Fibroblast of skin of back (primary cell): ENCODE measurements around the gene SLC25A47.
"Not testable (repeated sequence)": the region's sequence is repeated elsewhere in the genome, so short reads cannot be mapped to it uniquely, and the experiment has no call there.

Experiments
- DNase-seq: peaks from one replicate; pipeline ENCODE4 v3.0.0-alpha.2; 2013

The SLC25A47 gene

GRCh38 chr14:100289916-100290606, 33.1 kb upstream of the SLC25A47 start:
- no peak for DNase-seq

DNA sequence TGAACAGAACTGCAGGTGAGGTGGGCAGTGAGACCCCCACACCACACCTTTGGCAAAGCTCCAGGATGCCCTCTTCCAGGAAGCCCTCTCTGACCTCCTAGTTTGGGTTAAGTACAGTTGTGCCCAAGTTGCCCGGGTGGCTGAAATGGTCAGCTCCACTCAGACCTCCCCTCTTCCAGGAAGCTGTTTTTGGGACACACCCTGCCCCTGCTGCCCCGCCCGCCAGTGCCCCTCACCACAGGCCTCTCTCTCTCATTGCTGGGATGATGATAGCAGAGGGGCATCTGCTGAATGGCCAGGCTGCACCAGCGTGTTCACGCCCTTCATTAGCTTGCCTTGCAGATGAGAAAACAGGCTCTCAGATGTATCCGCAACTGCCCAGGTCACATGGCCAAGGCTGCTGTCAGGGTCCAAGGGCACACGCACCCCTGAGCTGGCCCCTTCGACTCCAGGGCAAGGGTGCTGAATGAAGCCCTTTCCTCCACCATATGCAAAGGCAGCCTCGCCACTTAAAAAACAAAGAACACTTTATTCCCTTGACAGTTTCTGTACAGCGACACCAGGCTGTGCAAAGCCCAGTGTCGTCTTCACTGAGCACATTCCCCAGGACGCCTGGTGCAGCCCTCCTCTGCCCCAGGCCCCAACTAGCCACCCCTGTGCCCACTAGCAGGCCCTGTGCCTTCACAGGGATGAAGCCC, 32.4 kb upstream of the SLC25A47 start:
- DNase-seq = no peak

GRCh38 chr14:100291305-100292075, 31.6 kb upstream of the SLC25A47 start:
- no peak for DNase-seq

DNA sequence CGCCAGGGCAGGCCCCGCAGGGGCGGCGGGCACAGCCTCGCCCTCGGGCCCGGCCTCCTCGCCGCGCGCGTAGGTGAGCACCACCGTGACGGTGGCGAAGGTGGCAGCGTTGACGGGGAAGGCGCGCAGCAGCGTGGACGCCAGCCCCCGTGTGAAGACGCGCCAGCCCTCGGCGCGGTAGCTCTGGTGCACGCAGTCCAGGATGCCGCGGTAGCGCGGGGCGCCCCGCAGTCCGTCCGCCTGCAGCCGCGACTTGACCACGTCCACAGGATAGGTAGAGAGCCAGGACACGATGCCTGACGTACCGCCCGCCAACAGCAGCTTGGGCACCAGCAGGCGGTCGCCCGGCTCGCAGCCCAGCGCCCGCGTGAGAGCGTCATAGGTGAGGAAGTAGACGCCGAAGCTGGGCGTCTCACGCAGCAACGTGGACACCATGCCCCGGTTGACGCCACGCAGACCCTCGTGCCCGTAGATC, 30.8 kb upstream of the SLC25A47 start:
- DNase-seq = no peak

DNA sequence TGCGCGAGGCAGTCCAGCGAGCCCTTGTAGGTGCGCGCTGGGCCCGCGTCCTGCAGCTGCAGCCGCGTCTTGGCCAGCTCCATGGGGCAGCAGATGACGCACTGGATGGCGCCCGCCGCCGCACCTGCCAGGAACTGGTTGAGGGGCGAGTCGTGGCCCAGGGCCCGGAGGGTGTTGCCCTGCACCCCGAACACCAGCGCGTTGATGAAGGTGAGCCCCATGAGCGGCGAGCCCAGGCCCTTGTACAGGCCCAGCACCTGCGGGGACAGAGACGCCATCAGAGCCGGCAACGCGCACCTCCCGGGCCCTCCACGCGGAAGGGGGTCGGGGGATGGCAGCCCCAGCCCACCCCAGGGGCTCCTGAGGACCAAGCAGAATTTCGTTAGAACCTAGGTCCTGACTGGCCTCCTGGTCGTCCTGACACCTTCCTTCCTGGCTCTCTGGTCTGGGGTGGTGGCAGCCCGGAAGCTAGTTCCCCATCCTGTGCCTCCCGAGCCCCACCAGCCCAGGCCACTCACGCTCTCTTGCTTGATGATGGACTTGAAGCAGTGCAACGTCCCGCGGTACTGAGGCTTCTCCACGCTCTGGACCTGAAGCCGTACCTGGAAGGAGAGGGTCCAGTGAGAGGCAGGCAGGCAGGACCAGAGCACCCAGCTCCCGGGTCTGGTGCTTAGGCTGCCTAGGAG, 30.2 kb upstream of the SLC25A47 start:
- DNase-seq = no peak

DNA sequence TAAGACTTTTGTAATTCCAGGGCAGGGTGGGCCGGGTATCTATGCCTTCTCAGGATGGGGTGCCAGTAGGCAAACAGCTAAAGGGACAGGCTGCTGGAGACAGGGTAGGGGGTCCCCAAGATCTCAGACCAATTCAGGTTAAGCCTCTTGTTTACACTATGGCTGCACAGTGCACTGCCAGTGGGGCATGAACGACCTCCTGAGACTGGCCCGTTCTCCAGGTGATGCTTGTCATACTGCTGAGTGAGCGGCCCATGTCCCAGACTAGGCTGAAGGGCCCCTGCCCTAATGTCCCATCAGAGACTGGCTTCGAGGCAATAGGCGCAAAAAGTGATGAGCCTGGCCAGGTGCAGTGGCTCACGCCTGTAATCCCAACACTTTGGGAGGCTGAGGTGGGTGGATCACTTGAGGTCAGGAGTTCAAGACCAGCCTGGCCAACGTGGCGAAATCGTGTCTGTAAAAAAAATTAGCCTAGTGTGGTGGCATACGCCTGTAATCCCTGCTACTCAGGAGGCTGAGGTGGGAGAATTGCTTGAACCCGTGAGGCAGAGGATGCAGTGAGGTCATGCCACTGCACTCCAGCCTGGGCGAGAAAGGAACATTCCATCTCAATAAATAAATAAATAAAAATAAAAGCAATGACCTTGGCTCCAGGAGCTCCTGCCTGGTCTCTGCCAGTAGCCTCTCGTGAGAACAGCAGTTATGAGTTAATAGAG, 29.5 kb upstream of the SLC25A47 start:
- DNase-seq = no peak

GRCh38 chr14:100294213-100294962, 28.8 kb upstream of the SLC25A47 start:
- DNase-seq = no peak

GRCh38 chr14:100294963-100295330, 28.2 kb upstream of the SLC25A47 start:
- no peak for DNase-seq

GRCh38 chr14:100295376-100296105, 27.6 kb upstream of the SLC25A47 start:
- no peak for DNase-seq

- DNase-seq = no peak
These were observed 27.0 kb upstream of the SLC25A47 start for GRCh38 chr14:100296106-100296651.

GRCh38 chr14:100296729-100297128, 26.4 kb upstream of the SLC25A47 start:
- DNase-seq = not testable (repeated sequence)

DNA sequence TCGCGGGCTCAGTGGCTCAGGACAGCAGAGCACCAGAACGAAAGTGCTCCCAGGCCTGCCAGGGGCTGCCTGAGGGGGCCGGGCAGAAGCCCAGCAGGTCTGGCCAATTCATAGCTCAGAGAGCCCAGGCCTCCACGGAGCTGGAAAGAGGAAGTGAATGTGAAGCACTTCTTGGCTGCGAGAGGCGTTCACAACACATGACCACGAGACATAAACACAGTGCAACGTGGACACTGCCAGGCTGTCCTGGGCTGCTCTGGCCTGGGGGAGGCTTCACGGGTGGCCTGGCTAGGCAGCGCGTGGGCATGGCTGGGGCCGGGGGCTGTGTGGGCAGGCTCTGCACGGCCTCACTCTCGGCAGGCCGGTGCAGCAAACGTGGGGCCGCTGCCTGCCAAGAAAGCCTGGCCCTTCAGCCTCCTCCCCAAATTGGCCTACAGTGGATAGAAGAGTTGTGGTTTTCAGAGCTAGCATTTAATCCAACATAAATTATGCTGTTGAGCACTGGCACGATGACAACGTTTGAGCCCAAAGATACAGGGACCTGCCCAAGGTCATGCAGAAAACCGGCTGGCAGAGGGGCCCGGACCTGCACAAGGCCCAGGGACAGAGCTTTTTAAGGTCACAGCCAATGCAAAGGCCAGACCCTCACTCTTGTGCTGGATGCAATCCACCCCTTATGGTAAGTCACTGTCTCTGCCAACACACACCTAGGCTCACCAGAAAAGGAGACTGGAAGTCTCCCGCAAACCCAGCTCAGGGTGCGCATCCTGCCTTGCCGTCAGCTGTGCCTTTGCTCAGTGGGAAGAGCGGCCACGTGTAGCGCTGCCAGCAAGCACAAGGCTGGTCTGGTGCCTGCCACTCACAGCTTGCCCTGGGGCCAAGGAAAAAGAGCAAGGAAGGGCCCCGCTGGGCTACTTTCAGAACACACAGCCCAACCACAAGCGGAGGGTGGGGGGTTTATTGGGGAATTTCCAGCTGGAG, 25.5 kb upstream of the SLC25A47 start:
- DNase-seq = no peak

- DNase-seq = no peak
These were observed 24.4 kb upstream of the SLC25A47 start for GRCh38 chr14:100298551-100299237.

DNA sequence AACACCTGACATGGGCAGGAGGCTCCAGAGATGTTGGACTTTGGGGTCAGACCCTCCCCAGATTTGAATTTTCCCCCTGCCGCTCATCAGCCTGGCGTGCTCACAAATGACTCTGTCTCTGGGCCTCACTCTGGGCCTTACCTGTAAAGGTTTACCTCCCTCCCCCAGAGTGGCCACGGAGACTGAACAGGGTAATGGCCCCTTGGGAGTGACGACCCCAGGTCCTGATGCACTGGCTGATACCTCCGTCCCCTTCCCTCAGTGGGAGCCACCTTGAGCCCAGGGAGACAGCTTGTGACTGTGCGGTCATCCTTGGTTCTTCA, 23.9 kb upstream of the SLC25A47 start:
- DNase-seq = no peak

- DNase-seq = no peak
These were observed 20.5 kb upstream of the SLC25A47 start for GRCh38 chr14:100302616-100303015.

DNA sequence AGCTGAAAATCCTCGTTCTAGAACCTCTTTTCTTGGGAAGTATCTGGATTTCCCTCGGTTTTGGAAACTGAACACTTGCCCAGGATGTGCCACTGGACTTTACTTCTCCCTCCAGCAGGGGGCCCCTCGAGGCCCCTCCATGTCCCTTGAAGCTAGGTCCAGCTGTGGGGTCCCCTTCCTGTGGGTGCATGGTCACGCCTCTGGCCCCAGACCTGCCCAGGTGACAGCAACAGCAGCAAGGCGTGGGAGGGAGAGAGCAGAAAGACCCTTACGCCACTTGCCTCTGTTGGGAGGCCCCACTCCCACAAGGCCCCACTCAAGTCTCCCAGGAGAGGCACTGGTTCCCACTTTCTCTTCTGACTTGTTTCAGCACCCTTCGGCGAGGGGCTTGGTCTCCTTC, 20.0 kb upstream of the SLC25A47 start:
- DNase-seq = peak; percentile 21

- no peak for DNase-seq
These were observed 19.2 kb upstream of the SLC25A47 start for GRCh38 chr14:100303925-100304324.

DNA sequence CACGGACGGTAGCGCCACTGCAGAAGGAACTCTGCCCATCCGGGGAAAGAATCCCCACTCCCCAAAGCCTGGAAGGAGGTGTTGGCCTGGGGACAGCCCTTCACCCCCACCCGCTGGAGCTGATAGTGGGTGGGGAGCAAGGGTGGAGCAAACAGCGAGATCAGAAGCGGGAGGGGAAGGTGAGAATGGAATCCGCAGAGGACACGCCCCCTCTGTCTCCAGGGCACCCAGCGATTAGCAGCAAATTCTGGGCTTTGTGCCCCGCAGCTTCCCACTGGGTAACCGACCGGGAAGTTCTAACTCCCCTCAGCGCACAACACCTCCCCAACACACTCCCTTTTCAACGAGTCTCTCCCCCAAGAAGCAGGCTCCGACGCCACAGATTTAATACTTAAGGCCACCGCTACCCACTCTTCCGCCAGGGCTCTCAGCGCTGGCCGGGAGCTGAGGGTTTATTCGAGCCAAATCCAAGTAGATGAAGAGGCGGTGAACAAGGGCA, 18.3 kb upstream of the SLC25A47 start:
- no peak for DNase-seq
